Muscle layer of colon (tissue), 2 donors: ENCODE data around the gene C16orf89.

Experiments
- H3K27ac ChIP-seq: one replicate; pipeline ENCODE4 v1.7.0; 2013; ENCODE audit warnings: low read depth, mild to moderate bottlenecking, low read length, moderate library complexity
- H3K27me3 ChIP-seq, 2 donors: one replicate each; pipeline ENCODE4 v1.7.0; 2013; ENCODE audit warnings: low read length in 2 of 2, mild to moderate bottlenecking in 2 of 2; ENCODE audit not compliant: insufficient read depth in 2 of 2, control insufficient read depth in 1 of 2
- H3K36me3 ChIP-seq: one replicate; pipeline ENCODE4 v1.7.0; 2013; ENCODE audit warnings: mild to moderate bottlenecking, low read length; ENCODE audit not compliant: insufficient read depth
- H3K4me1 ChIP-seq: one replicate; pipeline ENCODE4 v1.7.0; 2013; ENCODE audit warnings: mild to moderate bottlenecking, low read length; ENCODE audit not compliant: insufficient read depth
- H3K4me3 ChIP-seq, 2 donors: one replicate each; pipeline ENCODE4 v1.7.0; 2013; ENCODE audit warnings: low read length in 2 of 2, low read depth in 1 of 2, mild to moderate bottlenecking in 1 of 2, moderate library complexity in 1 of 2
- H3K9ac ChIP-seq: one replicate; pipeline ENCODE4 v1.7.0; 2013; ENCODE audit warnings: low read length
- H3K9me3 ChIP-seq: one replicate; pipeline ENCODE4 v1.7.0; 2013; ENCODE audit warnings: mild to moderate bottlenecking, low read length
- donor health status: abdominal sarcoma.
- donor health status: Adenocarcinoma of cecum.

Gene C16orf89

DNA sequence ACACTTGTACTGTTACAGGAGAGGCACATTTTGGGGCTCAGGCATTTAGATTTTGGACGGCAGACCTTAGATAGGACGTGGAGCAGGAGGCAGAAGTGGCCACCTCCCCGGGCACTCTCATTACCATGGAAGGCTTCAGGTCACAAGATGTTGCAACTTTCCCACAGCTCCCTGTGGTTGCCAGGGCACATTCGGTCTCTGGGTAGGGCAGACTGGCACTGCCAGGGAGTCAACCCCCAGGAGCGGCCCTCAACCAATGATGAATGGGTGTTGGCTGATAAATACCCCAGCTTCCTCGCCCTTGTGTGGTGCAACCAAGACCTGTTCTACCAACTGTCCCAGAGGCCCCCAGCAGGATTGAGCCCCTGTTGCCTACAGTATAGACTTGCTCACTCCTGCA, 43.2 kb downstream of the C16orf89 start:
- Histone ChIP-seq H3K27ac (no peak overlapping the region), H3K27me3 (no peaks in the 10 kb centered on the region), H3K4me1 (no peaks in the 10 kb centered on the region), H3K9ac (no peak overlapping the region), H3K9me3 (no peaks in the 10 kb centered on the region), H3K4me3 (no peak overlapping the region), H3K36me3 (no peaks in the 10 kb centered on the region)

DNA sequence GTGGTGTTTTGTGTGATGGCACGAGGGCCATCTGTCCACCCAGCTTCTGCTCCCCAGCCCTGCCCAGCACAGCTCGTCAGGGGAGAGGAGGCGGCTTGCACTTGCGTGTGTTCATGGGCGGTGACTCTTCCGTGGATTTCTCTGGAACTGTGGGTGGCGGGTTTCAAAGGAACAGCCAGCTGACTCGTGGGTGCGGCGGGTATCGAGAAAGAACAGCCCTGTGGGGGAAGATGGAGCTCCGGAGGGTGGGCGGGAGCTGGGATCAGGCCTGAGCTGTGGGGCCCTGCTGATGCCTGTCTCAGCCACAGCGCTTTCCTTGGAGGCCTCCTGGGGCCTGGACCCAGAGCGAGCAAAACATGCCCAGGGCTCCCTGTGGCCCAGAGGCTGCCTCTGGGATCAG, 45.2 kb downstream of the C16orf89 start:
- H3K27ac ChIP-seq, result no peak overlapping the region
- no peak overlapping the region for H3K9ac ChIP-seq
- no peaks in the 10 kb centered on the region for H3K4me1 ChIP-seq

DNA sequence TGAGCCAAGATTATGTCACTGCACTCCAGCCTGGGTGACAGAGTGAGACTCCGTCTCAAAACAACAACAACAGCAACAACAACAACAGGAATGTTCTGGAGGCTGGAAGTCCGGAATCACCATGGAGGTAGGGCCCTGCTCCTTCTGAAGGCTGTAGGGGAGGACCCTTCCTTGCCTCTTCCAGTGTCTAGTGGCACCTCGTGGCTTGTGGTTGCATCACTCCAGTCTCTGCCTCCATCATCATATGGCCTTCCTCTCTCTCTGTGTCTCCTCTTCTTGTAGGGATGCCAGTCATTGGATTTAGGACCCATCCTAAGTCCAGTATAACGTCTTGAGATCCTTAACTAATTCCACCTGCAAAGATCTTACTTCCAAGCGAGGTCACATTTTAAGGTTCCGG, 46.0 kb downstream of the C16orf89 start:
- no peaks in the 10 kb centered on the region for H3K4me1 ChIP-seq
- H3K27me3 ChIP-seq, result no peaks in the 10 kb centered on the region
- H3K9ac ChIP-seq, result no peak overlapping the region
- H3K36me3 ChIP-seq, result no peaks in the 10 kb centered on the region
- H3K4me3 ChIP-seq, result no peak overlapping the region
- H3K9me3 ChIP-seq, result no peaks in the 10 kb centered on the region
- no peak overlapping the region for H3K27ac ChIP-seq

More for the DNA sequence above, 45.2 kb downstream of the C16orf89 start:
- Histone ChIP-seq H3K9me3 (no peaks in the 10 kb centered on the region), H3K27me3 (no peaks in the 10 kb centered on the region), H3K36me3 (no peaks in the 10 kb centered on the region), H3K4me3 (no peak overlapping the region)

DNA sequence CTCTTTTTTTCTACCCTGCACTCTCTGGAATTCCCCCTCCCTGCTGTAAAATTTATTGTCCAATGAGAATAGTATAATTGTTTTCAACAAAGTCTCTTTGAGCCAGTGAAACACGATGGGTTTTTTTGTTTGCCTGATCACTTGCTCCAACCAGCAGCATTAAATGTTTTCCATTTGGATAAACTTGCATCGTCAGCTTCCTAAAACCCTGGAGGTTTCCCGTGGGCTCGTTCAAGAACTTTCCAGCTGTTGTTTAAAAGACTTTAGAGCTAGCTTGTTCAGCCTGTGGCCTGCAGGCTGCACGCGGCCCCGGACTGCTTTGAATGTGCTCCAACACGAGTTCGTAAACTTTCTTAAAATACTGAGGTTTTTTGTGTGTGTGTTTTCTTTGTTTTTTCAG, 47.0 kb downstream of the C16orf89 start:
- H3K27ac ChIP-seq, result no peak overlapping the region
- H3K9me3 ChIP-seq, result no peaks in the 10 kb centered on the region
- H3K9ac ChIP-seq, result no peak overlapping the region
- no peaks in the 10 kb centered on the region for H3K36me3 ChIP-seq
- H3K4me3 ChIP-seq, result no peak overlapping the region
- no peaks in the 10 kb centered on the region for H3K4me1 ChIP-seq
- no peaks in the 10 kb centered on the region for H3K27me3 ChIP-seq

DNA sequence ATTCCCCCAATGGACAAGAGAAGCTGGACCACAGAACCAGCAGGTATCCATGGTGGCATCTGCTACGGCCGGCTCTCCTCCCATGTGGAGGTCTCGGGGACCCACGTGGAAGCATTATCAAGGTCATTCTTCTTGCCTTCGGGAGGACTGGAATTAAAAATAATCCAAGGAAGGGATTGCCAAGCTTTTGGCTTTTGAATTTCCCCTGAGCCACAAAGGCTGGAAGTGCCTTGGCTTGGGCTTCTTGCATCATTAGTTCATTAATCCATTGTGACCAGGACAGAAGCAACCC, 48.1 kb downstream of the C16orf89 start:
- H3K27me3 ChIP-seq, result no peaks in the 10 kb centered on the region
- H3K9me3 ChIP-seq, result no peaks in the 10 kb centered on the region
- H3K4me1 ChIP-seq, result no peaks in the 10 kb centered on the region
- no peak overlapping the region for H3K27ac ChIP-seq
- H3K4me3 ChIP-seq, result no peak overlapping the region
- H3K36me3 ChIP-seq, result no peaks in the 10 kb centered on the region
- H3K9ac ChIP-seq, result no peak overlapping the region

DNA sequence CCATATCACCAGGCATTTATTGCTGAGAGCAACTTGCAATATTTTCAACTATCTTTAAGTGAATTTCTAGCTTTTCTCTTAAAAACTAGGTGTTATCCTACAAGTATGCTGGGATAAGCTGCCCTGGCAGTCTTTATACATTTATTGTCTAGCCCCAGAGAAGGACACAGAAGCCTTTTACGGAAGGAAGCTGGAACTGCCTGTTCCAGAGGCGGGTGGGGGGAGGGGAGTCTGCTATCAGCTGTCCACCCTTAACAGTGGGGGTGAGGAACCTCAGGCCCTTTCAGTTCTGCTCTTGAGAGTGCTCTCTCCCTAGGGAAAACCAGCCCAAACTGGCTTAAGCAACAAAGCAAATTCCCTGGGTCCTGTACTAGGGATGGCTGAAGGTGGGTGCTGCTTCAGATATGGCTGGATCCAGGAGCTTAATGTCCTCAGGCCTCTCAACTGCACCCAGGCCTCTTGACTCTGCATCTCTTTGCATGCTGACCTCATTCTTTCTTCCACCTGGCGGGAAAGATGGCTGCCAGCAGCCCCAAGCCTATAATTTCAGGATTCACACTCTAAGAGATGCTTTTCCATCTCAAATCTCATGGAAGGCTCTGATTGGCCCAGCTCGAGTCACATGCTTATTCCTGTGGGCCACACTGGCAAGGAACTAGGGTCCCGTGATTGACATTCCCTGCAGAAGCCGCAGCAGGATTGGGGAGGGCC, 48.6 kb downstream of the C16orf89 start:
- Histone ChIP-seq H3K9ac (no peak overlapping the region), H3K27me3 (no peaks in the 10 kb centered on the region), H3K27ac (no peak overlapping the region), H3K36me3 (no peaks in the 10 kb centered on the region), H3K4me3 (no peak overlapping the region), H3K4me1 (no peaks in the 10 kb centered on the region), H3K9me3 (no peaks in the 10 kb centered on the region)

DNA sequence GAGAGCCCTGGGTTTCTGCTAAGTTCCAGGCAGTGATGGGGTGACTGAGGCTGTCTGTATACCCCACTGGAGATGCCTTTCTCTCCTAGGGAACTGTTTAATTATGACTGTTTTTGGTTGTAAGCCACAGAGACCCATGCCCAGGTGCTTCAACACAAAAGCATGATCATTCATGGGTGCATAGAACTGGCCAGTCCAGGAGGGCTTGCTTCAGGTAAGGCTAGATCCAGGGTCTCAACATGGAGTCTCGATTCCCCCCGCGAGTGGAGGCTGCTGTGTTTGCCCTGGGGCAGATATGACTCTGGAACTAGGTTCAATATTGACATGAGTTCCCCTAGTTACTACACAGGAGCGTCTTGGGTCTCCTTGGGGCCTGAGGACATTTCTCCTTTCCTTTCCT, 49.9 kb downstream of the C16orf89 start:
- Histone ChIP-seq H3K4me3 (no peak overlapping the region), H3K4me1 (no peaks in the 10 kb centered on the region), H3K36me3 (no peaks in the 10 kb centered on the region), H3K27ac (no peak overlapping the region), H3K9me3 (no peaks in the 10 kb centered on the region), H3K27me3 (no peaks in the 10 kb centered on the region), H3K9ac (no peak overlapping the region)

GRCh38 chr16:5015351-5015750, 50.4 kb downstream of the C16orf89 start:
- Histone ChIP-seq H3K27ac (no peak overlapping the region), H3K4me1 (no peaks in the 10 kb centered on the region), H3K9ac (no peak overlapping the region), H3K9me3 (no peaks in the 10 kb centered on the region), H3K27me3 (no peaks in the 10 kb centered on the region), H3K36me3 (no peaks in the 10 kb centered on the region), H3K4me3 (no peak overlapping the region)

DNA sequence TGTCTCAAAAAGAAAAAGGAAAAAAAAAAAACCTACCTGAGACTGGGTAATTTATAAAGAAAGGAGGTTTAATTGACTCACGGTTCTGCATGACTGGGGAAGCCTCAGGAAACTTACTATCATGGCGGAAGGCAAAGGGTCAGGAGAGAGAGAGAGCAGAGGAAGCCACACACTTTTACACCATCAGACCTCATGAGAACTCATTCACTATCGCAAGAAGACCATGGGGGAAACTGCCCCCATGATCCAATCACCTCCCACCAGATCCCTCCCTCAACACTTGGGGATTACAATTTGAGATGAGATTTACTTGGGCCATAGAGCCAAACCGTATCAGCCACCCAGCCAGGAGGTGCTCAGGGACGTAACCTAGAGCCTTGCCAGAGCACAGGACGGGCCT, 52.9 kb downstream of the C16orf89 start:
- Histone ChIP-seq H3K4me1 (no peaks in the 10 kb centered on the region), H3K27me3 (peaks cover 0 to 3% of the 10 kb centered on the region in 2 donors), H3K4me3 (no peak overlapping the region), H3K36me3 (no peaks in the 10 kb centered on the region), H3K27ac (no peak overlapping the region), H3K9ac (no peak overlapping the region), H3K9me3 (no peaks in the 10 kb centered on the region)

GRCh38 chr16:5011637-5012036, 54.1 kb downstream of the C16orf89 start:
- Histone ChIP-seq H3K27ac (no peak overlapping the region), H3K4me3 (no peak overlapping the region), H3K9ac (no peak overlapping the region), H3K9me3 (no peaks in the 10 kb centered on the region), H3K4me1 (no peaks in the 10 kb centered on the region), H3K27me3 (peaks cover 0 to 3% of the 10 kb centered on the region in 2 donors), H3K36me3 (no peaks in the 10 kb centered on the region)

- no peak overlapping the region for H3K4me3 ChIP-seq
- no peaks in the 10 kb centered on the region for H3K4me1 ChIP-seq
- H3K27me3 ChIP-seq, result peaks cover 0 to 3% of the 10 kb centered on the region in 2 donors
- no peak overlapping the region for H3K27ac ChIP-seq
- H3K9ac ChIP-seq, result no peak overlapping the region
- no peaks in the 10 kb centered on the region for H3K36me3 ChIP-seq
- no peaks in the 10 kb centered on the region for H3K9me3 ChIP-seq
Observed at GRCh38 chr16:5010576-5011329, 55.0 kb downstream of the C16orf89 start.

DNA sequence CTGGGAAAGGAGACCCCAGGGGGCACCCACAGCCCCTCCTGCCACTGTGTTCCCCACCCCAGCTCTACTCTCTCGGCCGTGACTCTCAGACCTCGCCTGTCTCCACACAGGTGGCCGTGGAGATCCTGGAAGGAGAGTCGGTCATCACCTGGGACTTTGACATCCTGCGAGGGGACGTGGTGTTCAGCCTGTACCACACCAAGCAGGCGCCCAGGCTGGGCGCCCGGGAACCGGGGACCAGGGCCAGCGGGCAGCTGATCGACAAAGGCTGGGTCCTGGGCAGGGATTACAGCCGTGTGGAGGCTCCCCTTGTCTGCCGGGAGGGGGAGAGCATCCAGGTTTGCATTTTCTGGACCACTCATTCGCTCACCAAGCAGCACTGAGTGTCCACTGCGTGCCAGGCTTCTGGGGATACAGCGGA, 57.4 kb downstream of the C16orf89 start:
- Histone ChIP-seq H3K4me1 (no peaks in the 10 kb centered on the region), H3K27me3 (peaks cover 0 to 3% of the 10 kb centered on the region in 2 donors), H3K27ac (no peak overlapping the region), H3K9me3 (no peaks in the 10 kb centered on the region), H3K36me3 (no peaks in the 10 kb centered on the region), H3K4me3 (no peak overlapping the region), H3K9ac (no peak overlapping the region)
